Smooth muscle cell (in vitro differentiated cells): ENCODE measurements around the gene PSMC3. TPM values are rescaled to one million over a fixed set of nuclear protein-coding genes. Genes with fewer than 3 reads are reported as not detected.

Experiments
- DNase-seq: peaks from one replicate; lab custom pipeline; 2025; ENCODE audit not compliant: unreplicated experiment; lab: John Stamatoyannopoulos, UW
- H2AFZ ChIP-seq: fragments of 200-600 bp; sonication (generic); 2 replicates; pipeline ENCODE4 v1.6.0; 2016; ENCODE audit warnings: antibody characterized with exemption, low read depth, mild to moderate bottlenecking
- H3F3A ChIP-seq: fragments of 200-600 bp; sonication (generic); 2 replicates; pipeline ENCODE4 v1.6.0; 2017; ENCODE audit warnings: antibody characterized with exemption, low read depth
- H3K27ac ChIP-seq: fragments of 200-600 bp; sonication (generic); 2 replicates; pipeline ENCODE4 v1.5.1; 2016; ENCODE audit warnings: low read depth, mild to moderate bottlenecking
- H3K27me3 ChIP-seq: fragments of 200-600 bp; sonication (generic); 2 replicates; pipeline ENCODE4 v1.6.1; 2016; ENCODE audit warnings: low read depth, mild to moderate bottlenecking
- H3K36me3 ChIP-seq: fragments of 200-600 bp; sonication (generic); 2 replicates; pipeline ENCODE4 v1.5.1; 2016; ENCODE audit warnings: low read depth
- H3K4me1 ChIP-seq: fragments of 200-600 bp; sonication (generic); 2 replicates; pipeline ENCODE4 v1.5.1; 2016; ENCODE audit warnings: low read depth
- H3K4me2 ChIP-seq: fragments of 200-600 bp; sonication (generic); 2 replicates; pipeline ENCODE4 v1.6.0; 2016; ENCODE audit warnings: mild to moderate bottlenecking
- H3K4me3 ChIP-seq: fragments of 200-600 bp; sonication (generic); 2 replicates; pipeline ENCODE4 v1.5.1; 2016; ENCODE audit warnings: mild to moderate bottlenecking
- H3K79me2 ChIP-seq: fragments of 200-600 bp; sonication (generic); 2 replicates; pipeline ENCODE4 v1.6.0; 2016; ENCODE audit warnings: low read depth, mild to moderate bottlenecking
- H3K9ac ChIP-seq: fragments of 200-600 bp; sonication (generic); 2 replicates; pipeline ENCODE4 v1.6.0; 2016; ENCODE audit warnings: low read depth
- H3K9me3 ChIP-seq: fragments of 200-600 bp; sonication (generic); replicated peaks from 2 replicates; pipeline ENCODE4 v1.5.1; 2016; ENCODE audit warnings: low read depth
- H4K20me1 ChIP-seq: fragments of 200-600 bp; sonication (generic); 2 replicates; pipeline ENCODE4 v1.6.0; 2016; ENCODE audit warnings: low read depth
- CTCF ChIP-seq: fragments of 200-600 bp; sonication (generic); IDR thresholded peaks from 2 replicates; pipeline ENCODE4 v1.5.1; 2017; ENCODE audit warnings: borderline replicate concordance, mild to moderate bottlenecking, antibody characterized with exemption; ENCODE audit not compliant: insufficient read depth, poor library complexity, severe bottlenecking
- WGBS: methylation state at CpG from one replicate; pipeline ENCODE4 v1.1.7; 2016; ENCODE audit warnings: low lambda C conversion rate; 5-methylcytosine and 5-hydroxymethylcytosine counted together
- polyA plus RNA-seq: library from polyadenylated mRNA; unstranded; fragments of >200 nt; fragmentation: Nextera tagmentation; extraction: Ambion mirVana; gene quantifications from 2 replicates; pipeline ENCODE4 v1.2.1, GENCODE V29; 2016
- total RNA-seq: library from RNA; depleted of rRNA; stranded (reverse); fragments of >200 nt; gene quantifications from 2 replicates; pipeline ENCODE4 v1.2.3, GENCODE V29; 2014

PSMC3 gene
- total and polyA plus RNA-seq, 2 experiments from 2014 or later: 71.2 to 211 TPM

GRCh38 chr11:47415949-47416472 lies 10.2 kb downstream of the PSMC3 start:
- no peak overlapping the region for H2AFZ ChIP-seq
- 26% methylated on average over 13 of the region's 13 CpGs for WGBS
- peaks cover 12% of the 10 kb centered on the region for H3K79me2 ChIP-seq
- no peaks in the 10 kb centered on the region for H3K27me3 ChIP-seq
- H3K4me3 ChIP-seq: no peak overlapping the region
- peaks cover 12% of the 10 kb centered on the region for H4K20me1 ChIP-seq
- H3K4me2 ChIP-seq: peak overlapping the region; percentile 58
- peaks cover 7% of the 10 kb centered on the region for H3K4me1 ChIP-seq
- peaks cover 28% of the 10 kb centered on the region for H3F3A ChIP-seq
- H3K36me3 ChIP-seq: no peaks in the 10 kb centered on the region
- H3K27ac ChIP-seq: peak overlapping the region; percentile 81
- no peaks in the 10 kb centered on the region for H3K9me3 ChIP-seq
- peak; percentile 32 for DNase-seq
- peak overlapping the region; percentile 18 for H3K9ac ChIP-seq
- no peak for TF ChIP-seq CTCF

DNA sequence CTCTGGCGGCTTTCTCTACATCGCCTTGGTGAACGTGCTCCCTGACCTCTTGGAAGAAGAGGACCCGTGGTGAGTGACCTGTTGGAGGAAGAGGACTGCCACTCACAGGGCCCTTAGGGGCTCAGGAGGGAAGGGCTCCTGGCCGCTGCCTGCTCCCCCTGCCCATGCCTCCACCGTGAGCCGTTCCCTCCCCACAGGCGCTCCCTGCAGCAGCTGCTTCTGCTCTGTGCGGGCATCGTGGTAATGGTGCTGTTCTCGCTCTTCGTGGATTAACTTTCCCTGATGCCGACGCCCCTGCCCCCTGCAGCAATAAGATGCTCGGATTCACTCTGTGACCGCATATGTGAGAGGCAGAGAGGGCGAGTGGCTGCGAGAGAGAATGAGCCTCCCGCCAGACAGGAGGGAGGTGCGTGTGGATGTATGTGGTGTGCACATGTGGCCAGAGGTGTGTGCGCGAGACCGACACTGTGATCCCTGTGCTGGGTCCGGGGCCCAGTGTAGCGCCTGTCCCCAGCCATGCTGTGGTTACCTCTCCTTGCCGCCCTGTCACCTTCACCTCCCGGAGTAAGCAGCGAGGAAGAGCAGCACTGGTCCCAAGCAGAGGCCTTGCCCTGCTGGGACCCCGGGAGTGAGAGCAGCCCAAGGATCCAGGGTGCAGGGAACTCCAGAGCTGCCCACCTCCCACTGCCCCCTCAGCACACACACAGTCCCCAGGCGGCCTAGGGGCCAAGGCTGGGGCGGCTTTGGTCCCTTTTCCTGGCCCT lies 11.0 kb downstream of the PSMC3 start:
- H3K27ac ChIP-seq: peak overlapping the region; percentile 81
- H4K20me1 ChIP-seq: peaks cover 19% of the 10 kb centered on the region
- WGBS: 90% methylated on average over 29 of the region's 31 CpGs
- DNase-seq: no peak
- peaks cover 20% of the 10 kb centered on the region for H3K79me2 ChIP-seq
- peak overlapping the region; percentile 58 for H3K4me2 ChIP-seq
- H3K9ac ChIP-seq: peak overlapping the region; percentile 18
- no peak overlapping the region for H2AFZ ChIP-seq
- no peaks in the 10 kb centered on the region for H3K9me3 ChIP-seq
- no peaks in the 10 kb centered on the region for H3K36me3 ChIP-seq
- H3K4me1 ChIP-seq: peaks cover 7% of the 10 kb centered on the region
- no peak overlapping the region for H3K4me3 ChIP-seq
- TF ChIP-seq CTCF: no peak
- peaks cover 31% of the 10 kb centered on the region for H3F3A ChIP-seq
- no peaks in the 10 kb centered on the region for H3K27me3 ChIP-seq

DNA sequence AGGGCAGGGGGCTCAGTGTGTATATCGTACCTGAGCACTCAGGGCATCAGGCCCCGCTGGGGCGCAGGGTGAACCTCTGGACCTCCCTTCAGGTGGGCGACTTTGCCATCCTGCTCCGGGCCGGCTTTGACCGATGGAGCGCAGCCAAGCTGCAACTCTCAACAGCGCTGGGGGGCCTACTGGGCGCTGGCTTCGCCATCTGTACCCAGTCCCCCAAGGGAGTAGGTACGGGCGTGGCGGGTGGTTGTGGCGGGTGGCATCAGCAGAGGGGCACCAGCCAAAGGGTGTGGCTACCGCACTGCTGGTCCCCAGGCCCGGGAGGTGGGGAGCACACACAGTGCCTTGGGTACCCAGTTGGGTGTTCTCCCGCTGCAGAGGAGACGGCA lies 11.6 kb downstream of the PSMC3 start:
- 90% methylated on average over 16 of the region's 19 CpGs for WGBS
- Histone ChIP-seq H3K79me2 (peaks cover 26% of the 10 kb centered on the region), H3K9ac (no peak overlapping the region), H3K27ac (peak overlapping the region; percentile 81), H3K27me3 (no peaks in the 10 kb centered on the region), H3K36me3 (no peaks in the 10 kb centered on the region), H3F3A (peaks cover 31% of the 10 kb centered on the region), H2AFZ (no peak overlapping the region), H3K4me2 (no peak overlapping the region), H4K20me1 (peaks cover 25% of the 10 kb centered on the region), H3K4me3 (no peak overlapping the region), H3K4me1 (peaks cover 11% of the 10 kb centered on the region), H3K9me3 (no peaks in the 10 kb centered on the region)
- no peak for TF ChIP-seq CTCF
- no peak for DNase-seq
